ENCODE data around the gene PIK3AP1. TPM values are rescaled to one million over a fixed set of nuclear protein-coding genes. Genes with fewer than 3 reads are reported as not detected.

Gene PIK3AP1
- polyA plus RNA-seq, 1 of the 3 experiments (the other 2 are of a cell fraction) = 0.07 TPM

DNA sequence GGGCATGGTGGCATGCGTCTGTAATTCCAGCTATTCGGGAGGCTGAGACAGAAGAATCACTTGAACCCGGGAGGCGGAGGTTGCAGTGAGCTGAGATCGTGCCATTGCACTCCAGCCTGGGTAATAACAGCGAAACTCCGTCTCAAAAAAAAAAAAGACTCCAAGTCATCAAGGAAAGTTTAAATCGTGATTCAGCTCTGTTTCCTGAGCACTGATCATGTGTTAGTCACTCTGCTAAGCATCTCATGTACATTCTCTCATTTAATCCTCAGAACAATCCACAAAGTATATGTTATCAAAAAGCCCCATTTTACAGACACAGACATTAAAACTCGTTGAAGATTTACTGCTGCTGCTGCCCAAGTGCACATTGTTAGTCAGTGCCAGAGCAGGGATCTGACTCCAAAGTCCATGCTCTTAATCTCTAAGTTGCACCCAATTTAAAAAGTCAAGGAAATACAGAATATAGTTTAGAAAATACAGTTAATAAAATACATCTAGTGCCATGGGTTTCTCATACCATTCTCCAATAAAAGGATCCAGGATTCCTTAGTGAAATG lies 6.2 kb downstream of the PIK3AP1 start (continued):
- TF ChIP-seq, protein P1, sequence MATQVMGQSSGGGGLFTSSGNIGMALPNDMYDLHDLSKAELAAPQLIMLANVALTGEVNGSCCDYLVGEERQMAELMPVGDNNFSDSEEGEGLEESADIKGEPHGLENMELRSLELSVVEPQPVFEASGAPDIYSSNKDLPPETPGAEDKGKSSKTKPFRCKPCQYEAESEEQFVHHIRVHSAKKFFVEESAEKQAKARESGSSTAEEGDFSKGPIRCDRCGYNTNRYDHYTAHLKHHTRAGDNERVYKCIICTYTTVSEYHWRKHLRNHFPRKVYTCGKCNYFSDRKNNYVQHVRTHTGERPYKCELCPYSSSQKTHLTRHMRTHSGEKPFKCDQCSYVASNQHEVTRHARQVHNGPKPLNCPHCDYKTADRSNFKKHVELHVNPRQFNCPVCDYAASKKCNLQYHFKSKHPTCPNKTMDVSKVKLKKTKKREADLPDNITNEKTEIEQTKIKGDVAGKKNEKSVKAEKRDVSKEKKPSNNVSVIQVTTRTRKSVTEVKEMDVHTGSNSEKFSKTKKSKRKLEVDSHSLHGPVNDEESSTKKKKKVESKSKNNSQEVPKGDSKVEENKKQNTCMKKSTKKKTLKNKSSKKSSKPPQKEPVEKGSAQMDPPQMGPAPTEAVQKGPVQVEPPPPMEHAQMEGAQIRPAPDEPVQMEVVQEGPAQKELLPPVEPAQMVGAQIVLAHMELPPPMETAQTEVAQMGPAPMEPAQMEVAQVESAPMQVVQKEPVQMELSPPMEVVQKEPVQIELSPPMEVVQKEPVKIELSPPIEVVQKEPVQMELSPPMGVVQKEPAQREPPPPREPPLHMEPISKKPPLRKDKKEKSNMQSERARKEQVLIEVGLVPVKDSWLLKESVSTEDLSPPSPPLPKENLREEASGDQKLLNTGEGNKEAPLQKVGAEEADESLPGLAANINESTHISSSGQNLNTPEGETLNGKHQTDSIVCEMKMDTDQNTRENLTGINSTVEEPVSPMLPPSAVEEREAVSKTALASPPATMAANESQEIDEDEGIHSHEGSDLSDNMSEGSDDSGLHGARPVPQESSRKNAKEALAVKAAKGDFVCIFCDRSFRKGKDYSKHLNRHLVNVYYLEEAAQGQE (IDR thresholded peaks at IDR 0.05; ENCODE audit: low read depth, low read length) = no peak
- TF ChIP-seq GATA2 (CRISPR knock-in tag; IDR thresholded peaks at IDR 0.05) = no peak
- no peak for TF ChIP-seq RFX5 (IDR thresholded peaks at IDR 0.05; ENCODE audit: low read length)
- no peak for TF ChIP-seq EP300 (IDR thresholded peaks at IDR 0.05; ENCODE audit: borderline replicate concordance in 1 of 2, low read depth in 1 of 2, low read length in 1 of 2)

DNA sequence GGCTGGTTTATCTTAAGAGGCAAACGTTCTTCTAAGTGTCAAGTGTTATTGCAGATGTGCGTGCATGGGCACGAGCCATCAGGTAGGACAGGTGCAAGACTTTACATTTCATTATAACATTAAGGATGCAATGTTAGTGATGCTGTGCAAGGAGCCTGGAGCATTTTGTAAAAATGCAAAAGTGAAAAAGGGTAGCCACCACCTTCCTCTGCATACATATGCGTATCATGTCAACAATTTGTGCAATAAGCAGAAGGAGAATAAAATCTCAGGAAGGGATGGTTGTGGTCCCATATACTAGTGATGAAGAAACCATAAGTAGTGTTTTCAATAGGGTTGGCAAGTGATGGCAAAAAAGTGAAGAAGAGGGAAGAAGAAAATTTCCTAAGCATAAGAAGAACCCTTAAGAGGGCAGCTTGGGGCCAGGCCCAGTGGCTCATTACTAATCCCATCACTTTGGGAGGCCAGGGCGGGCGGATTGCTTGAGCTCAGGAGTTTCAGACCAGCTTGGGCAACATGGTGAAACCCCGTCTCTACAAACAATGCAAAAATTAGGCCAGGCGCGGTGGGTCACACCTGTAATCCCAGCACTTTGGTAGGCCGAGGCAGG lies 7.5 kb downstream of the PIK3AP1 start:
- TF ChIP-seq, protein P2, sequence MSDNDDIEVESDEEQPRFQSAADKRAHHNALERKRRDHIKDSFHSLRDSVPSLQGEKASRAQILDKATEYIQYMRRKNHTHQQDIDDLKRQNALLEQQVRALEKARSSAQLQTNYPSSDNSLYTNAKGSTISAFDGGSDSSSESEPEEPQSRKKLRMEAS (IDR thresholded peaks at IDR 0.05; ENCODE audit: low read depth) = no peak
- TF ChIP-seq EP300 (IDR thresholded peaks at IDR 0.05; ENCODE audit: borderline replicate concordance in 1 of 2, low read depth in 1 of 2, low read length in 1 of 2) = no peak
- TF ChIP-seq NRF1 (IDR thresholded peaks at IDR 0.05; ENCODE audit: low read depth, low read length) = no peak
- TF ChIP-seq, protein P3, sequence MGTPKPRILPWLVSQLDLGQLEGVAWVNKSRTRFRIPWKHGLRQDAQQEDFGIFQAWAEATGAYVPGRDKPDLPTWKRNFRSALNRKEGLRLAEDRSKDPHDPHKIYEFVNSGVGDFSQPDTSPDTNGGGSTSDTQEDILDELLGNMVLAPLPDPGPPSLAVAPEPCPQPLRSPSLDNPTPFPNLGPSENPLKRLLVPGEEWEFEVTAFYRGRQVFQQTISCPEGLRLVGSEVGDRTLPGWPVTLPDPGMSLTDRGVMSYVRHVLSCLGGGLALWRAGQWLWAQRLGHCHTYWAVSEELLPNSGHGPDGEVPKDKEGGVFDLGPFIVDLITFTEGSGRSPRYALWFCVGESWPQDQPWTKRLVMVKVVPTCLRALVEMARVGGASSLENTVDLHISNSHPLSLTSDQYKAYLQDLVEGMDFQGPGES (IDR thresholded peaks at IDR 0.05; ENCODE audit: low read depth, low read length) = no peak
- TF ChIP-seq, protein P4, sequence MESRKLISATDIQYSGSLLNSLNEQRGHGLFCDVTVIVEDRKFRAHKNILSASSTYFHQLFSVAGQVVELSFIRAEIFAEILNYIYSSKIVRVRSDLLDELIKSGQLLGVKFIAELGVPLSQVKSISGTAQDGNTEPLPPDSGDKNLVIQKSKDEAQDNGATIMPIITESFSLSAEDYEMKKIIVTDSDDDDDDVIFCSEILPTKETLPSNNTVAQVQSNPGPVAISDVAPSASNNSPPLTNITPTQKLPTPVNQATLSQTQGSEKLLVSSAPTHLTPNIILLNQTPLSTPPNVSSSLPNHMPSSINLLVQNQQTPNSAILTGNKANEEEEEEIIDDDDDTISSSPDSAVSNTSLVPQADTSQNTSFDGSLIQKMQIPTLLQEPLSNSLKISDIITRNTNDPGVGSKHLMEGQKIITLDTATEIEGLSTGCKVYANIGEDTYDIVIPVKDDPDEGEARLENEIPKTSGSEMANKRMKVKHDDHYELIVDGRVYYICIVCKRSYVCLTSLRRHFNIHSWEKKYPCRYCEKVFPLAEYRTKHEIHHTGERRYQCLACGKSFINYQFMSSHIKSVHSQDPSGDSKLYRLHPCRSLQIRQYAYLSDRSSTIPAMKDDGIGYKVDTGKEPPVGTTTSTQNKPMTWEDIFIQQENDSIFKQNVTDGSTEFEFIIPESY (IDR thresholded peaks at IDR 0.05; ENCODE audit: borderline replicate concordance, low read depth) = no peak
- TF ChIP-seq TCF12 (IDR thresholded peaks at IDR 0.05) = no peak
- no peak for TF ChIP-seq ELF1 (IDR thresholded peaks at IDR 0.05)
- no peak for TF ChIP-seq EZH2phosphoT487 (IDR thresholded peaks at IDR 0.05; ENCODE audit: borderline replicate concordance, low read depth)
- no peak for TF ChIP-seq POLR2AphosphoS5 (IDR thresholded peaks at IDR 0.05; ENCODE audit: low read depth, low read length)
- no peak for TF ChIP-seq NFIC (IDR thresholded peaks at IDR 0.05; ENCODE audit: borderline replicate concordance)
- Histone ChIP-seq H2AFZ (ENCODE audit: low read depth) (no peak overlapping the region), H3K4me3 (ENCODE audit: low read depth in 2 of 2, low read length in 1 of 2) (no peak overlapping the region), H3K9me2 (no peaks in the 10 kb centered on the region), H4K20me1 (ENCODE audit: insufficient read depth) (no peaks in the 10 kb centered on the region), H3K9me3 (no peaks in the 10 kb centered on the region), H3K4me2 (no peak overlapping the region), H3K79me2 (ENCODE audit: insufficient read depth) (no peaks in the 10 kb centered on the region), H3K27me3 (ENCODE audit: insufficient read depth) (no peaks in the 10 kb centered on the region), H3K27ac (ENCODE audit: low read depth in 2 of 2, low read length in 1 of 2) (no peak overlapping the region), H3F3A (replicated peaks; ENCODE audit: insufficient read depth) (peaks cover 3% of the 10 kb centered on the region), H3K36me3 (replicated peaks in 1 of 2; ENCODE audit: control insufficient read depth in 1 of 2, insufficient read depth in 2 of 2, low read length in 1 of 2) (no peaks in the 10 kb centered on the region), H3K9ac (no peak overlapping the region), H3K4me1 (ENCODE audit: control insufficient read depth in 1 of 2, insufficient read depth in 2 of 2, low read depth in 1 of 2, low read length in 1 of 2) (no peaks in the 10 kb centered on the region)
- DNase-seq = no peak
- 86% methylated on average over 10 of the region's 10 CpGs for WGBS (ENCODE audit: low lambda C conversion rate)
- ChIA-PET POLR2A (no interaction called here), CTCF (interaction anchor here (1.5 to 2.3 kb wide), 2 partner anchors 12 to 72 kb away, joined by 3 to 6 read pairs; no protein-coding TSS in a partner anchor)
